ENCODE data around the gene DENR.

Gene DENR

GRCh38 chr12:122820138-122820537 lies 67.5 kb downstream of the DENR start:
- no peak for DNase-seq (ENCODE audit: low read depth)

Data from HS-5 (cell line).